Keratinocyte (primary cell): ENCODE data around the gene PPFIA3. TPM values are rescaled to one million over a fixed set of nuclear protein-coding genes. Genes with fewer than 3 reads are reported as not detected.

Experiments
- DNase-seq: peaks from one replicate; pipeline ENCODE4 v3.0.0-alpha.2; 2011; ENCODE audit warnings: low read depth, missing footprints, low spot score
- FAIRE-seq: peaks from 2 replicates; lab custom pipeline; 2011; peaks lifted over from hg19 to GRCh38; lab: Jason Lieb, UNC
- H2AFZ ChIP-seq: 2 replicates; pipeline ENCODE4 v1.6.0; 2012; ENCODE audit warnings: low read length, control low read depth, inconsistent platforms; ENCODE audit not compliant: control insufficient read depth
- H3K27ac ChIP-seq: 2 replicates; pipeline ENCODE4 v1.5.1; 2011; ENCODE audit warnings: low read length; ENCODE audit not compliant: control insufficient read depth, insufficient read depth
- H3K27me3 ChIP-seq: 3 replicates; pipeline ENCODE4 v1.6.0; 2011; ENCODE audit warnings: low read length; ENCODE audit not compliant: control insufficient read depth, insufficient read depth; ENCODE audit errors: extremely low read depth
- H3K36me3 ChIP-seq, 2 experiments: 2 replicates in 1 of 2; 3 replicates in 1 of 2; pipeline ENCODE4 v1.5.1; 2011; ENCODE audit warnings: low read length in 2 of 2, mild to moderate bottlenecking in 1 of 2; ENCODE audit not compliant: control insufficient read depth in 2 of 2, insufficient read depth in 2 of 2; ENCODE audit errors: extremely low read depth in 1 of 2
- H3K4me1 ChIP-seq: 3 replicates; pipeline ENCODE4 v1.5.1; 2011; ENCODE audit warnings: low read length; ENCODE audit not compliant: control insufficient read depth, insufficient read depth; ENCODE audit errors: extremely low read depth
- H3K4me2 ChIP-seq: 3 replicates; pipeline ENCODE4 v1.6.0; 2011; ENCODE audit warnings: low read depth, low read length; ENCODE audit not compliant: control insufficient read depth, insufficient read depth; ENCODE audit errors: extremely low read depth
- H3K4me3 ChIP-seq, 3 experiments: fragments of 200-600 bp in 1 of 3; sonication (generic) in 1 of 3; 2 replicates in 2 of 3; 3 replicates in 1 of 3; pipeline ENCODE4 v1.5.1; 2011 to 2016; ENCODE audit warnings: low read length in 3 of 3, mild to moderate bottlenecking in 3 of 3, control low read depth in 2 of 3, inconsistent platforms in 1 of 3, low read depth in 1 of 3, mixed read lengths in 1 of 3, mixed run types in 1 of 3, moderate library complexity in 1 of 3; ENCODE audit not compliant: control insufficient read depth in 2 of 3, insufficient read depth in 2 of 3; ENCODE audit errors: extremely low read depth in 1 of 3
- H3K79me2 ChIP-seq: 2 replicates; pipeline ENCODE4 v1.6.0; 2012; ENCODE audit warnings: low read length; ENCODE audit not compliant: control insufficient read depth, insufficient read depth
- H3K9ac ChIP-seq: 3 replicates; pipeline ENCODE4 v1.6.0; 2011; ENCODE audit warnings: low read length; ENCODE audit not compliant: control insufficient read depth, insufficient read depth; ENCODE audit errors: extremely low read depth
- H3K9me1 ChIP-seq: 3 replicates; pipeline ENCODE4 v1.6.0; 2011; ENCODE audit warnings: low read length; ENCODE audit not compliant: control insufficient read depth, insufficient read depth; ENCODE audit errors: extremely low read depth
- H3K9me3 ChIP-seq: 2 replicates; pipeline ENCODE4 v1.5.1; 2012; ENCODE audit warnings: low read depth, low read length; ENCODE audit not compliant: control insufficient read depth
- H4K20me1 ChIP-seq: 3 replicates; pipeline ENCODE4 v1.6.0; 2011; ENCODE audit warnings: low read length; ENCODE audit not compliant: control insufficient read depth, insufficient read depth; ENCODE audit errors: extremely low read depth
- CTCF ChIP-seq, 3 experiments: IDR thresholded peaks in 1 of 3; conservative IDR thresholded peaks in 1 of 3; optimal IDR thresholded peaks in 1 of 3; 2 replicates in 2 of 3; 3 replicates in 1 of 3; pipeline versions ENCODE3 to v1.5.1; 2011; ENCODE audit warnings: low read length in 3 of 3, mild to moderate bottlenecking in 3 of 3, moderate library complexity in 2 of 3, control low read depth in 1 of 3, inconsistent platforms in 1 of 3; ENCODE audit not compliant: insufficient read depth in 2 of 3; ENCODE audit errors: extremely low read depth in 1 of 3
- EZH2 ChIP-seq: IDR thresholded peaks from one replicate; pipeline ENCODE4 v1.6.1; 2012; ENCODE audit warnings: inconsistent platforms, mild to moderate bottlenecking, low read length, moderate library complexity
- dilution Hi-C: fragments of 300-500 bp; cut with MboI; formaldehyde crosslinking; loops from one replicate; pipeline ENCODE4 v1.7.0; 2020; ENCODE audit warnings: low sequenced_read_pairs; ENCODE audit not compliant: extremely low pct_ligation_motif_present
- polyA plus RNA-seq, 5 experiments: library from polyadenylated mRNA; depleted of rRNA in 3 of 5; stranded (reverse) in 3 of 5; stranded (forward) in 1 of 5; unstranded in 1 of 5; fragments of >200 nt; gene quantifications; 1 replicate in 1 of 5; 2 replicates in 3 of 5; 3 replicates in 1 of 5; pipeline versions ENCODE4 v1.2.1 to v1.2.3, GENCODE V29; 2011 to 2012; ENCODE audit warnings: missing spikeins in 2 of 5, low read depth in 1 of 5, low replicate concordance in 1 of 5

Gene PPFIA3
- polyA plus RNA-seq, 1 donor (not counting 4 experiments of a cell fraction or from before 2014, with no cell fraction given) = 3.0 TPM

GRCh38 chr19:49167857-49168409 is 48.6 kb downstream of the PPFIA3 start:
- no peak for FAIRE-seq

GRCh38 chr19:49168421-49168820 is 49.1 kb downstream of the PPFIA3 start:
- Histone ChIP-seq H3K4me2 (no peak overlapping the region), H3K9me3 (no peaks in the 10 kb centered on the region), H3K4me3 (no peak overlapping the region), H4K20me1 (peaks cover 3% of the 10 kb centered on the region), H3K36me3 (peaks cover 10 to 38% of the 10 kb centered on the region in 2 experiments), H3K79me2 (no peaks in the 10 kb centered on the region), H3K9ac (no peak overlapping the region), H3K27me3 (no peaks in the 10 kb centered on the region), H3K9me1 (no peaks in the 10 kb centered on the region), H2AFZ (no peak overlapping the region), H3K27ac (no peak overlapping the region), H3K4me1 (no peaks in the 10 kb centered on the region)
- FAIRE-seq (no peak), DNase-seq (no peak)
- TF ChIP-seq CTCF (optimal IDR thresholded peaks at IDR 0.05 in 1 of 3, IDR thresholded peaks at IDR 0.05 in 1 of 3, conservative IDR thresholded peaks at IDR 0.05 in 1 of 3; ENCODE audit: extremely low read depth in 1 of 3, insufficient read depth in 2 of 3, low read length in 3 of 3) = no peak
- TF ChIP-seq EZH2 = no peak
- dilution Hi-C loops = no loop called here

More at GRCh38 chr19:49167857-49168409, 48.6 kb downstream of the PPFIA3 start:
- no peak for TF ChIP-seq CTCF (optimal IDR thresholded peaks at IDR 0.05 in 1 of 3, IDR thresholded peaks at IDR 0.05 in 1 of 3, conservative IDR thresholded peaks at IDR 0.05 in 1 of 3; ENCODE audit: extremely low read depth in 1 of 3, insufficient read depth in 2 of 3, low read length in 3 of 3)
- TF ChIP-seq EZH2 = no peak
- no peak for DNase-seq
- Histone ChIP-seq H3K4me1 (no peaks in the 10 kb centered on the region), H3K9me1 (no peaks in the 10 kb centered on the region), H3K27me3 (no peaks in the 10 kb centered on the region), H3K36me3 (peaks cover 10 to 36% of the 10 kb centered on the region in 2 experiments), H2AFZ (no peak overlapping the region), H3K27ac (no peak overlapping the region), H3K79me2 (no peaks in the 10 kb centered on the region), H3K4me3 (no peak overlapping the region), H3K4me2 (no peak overlapping the region), H3K9ac (no peak overlapping the region), H3K9me3 (no peaks in the 10 kb centered on the region), H4K20me1 (peaks cover 3% of the 10 kb centered on the region)
- dilution Hi-C loops = no loop called here
